GM12892 (cell line): ENCODE data around the gene LLGL1.

ENCODE experiments used
- POLR2A ChIP-seq: IDR thresholded peaks from 2 replicates; pipeline ENCODE4 v1.6.1; 2011; ENCODE audit warnings: low read depth, low read length, control low read depth
- POLR2AphosphoS5 ChIP-seq: IDR thresholded peaks from 2 replicates; pipeline ENCODE4 v1.6.1; 2011; ENCODE audit warnings: low read depth, low read length, control low read depth

DNA sequence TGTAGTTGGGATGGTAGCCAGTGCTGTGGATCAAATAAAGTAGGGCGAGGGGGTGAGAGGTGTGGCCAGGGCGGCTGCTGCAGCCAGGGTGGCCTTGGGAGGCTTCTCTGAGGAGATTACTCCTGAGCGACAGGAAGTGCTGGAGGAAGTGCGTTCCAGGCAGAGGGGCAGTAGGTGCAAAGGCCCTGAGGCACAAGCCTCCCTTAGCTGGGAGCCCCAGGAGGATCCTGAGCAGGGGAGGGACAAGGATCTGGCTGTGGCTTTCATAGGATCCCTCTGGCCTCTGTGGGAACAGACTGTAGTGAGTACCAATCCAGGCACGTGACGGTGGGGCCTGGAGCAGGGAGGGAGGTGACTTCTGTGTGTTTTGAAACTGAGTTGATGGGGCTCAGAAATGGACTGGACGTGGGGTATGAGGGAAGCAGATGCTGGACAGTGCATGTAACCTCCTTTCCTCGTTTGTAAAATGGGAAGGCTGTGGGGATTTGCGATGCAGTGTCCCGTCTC, 2.8 kb downstream of the LLGL1 start:
- TF ChIP-seq POLR2A (no peak), POLR2AphosphoS5 (no peak)
